Left renal pelvis (tissue), 4 donors: ENCODE results near the gene VSIG10L2. TPM values are rescaled to one million over a fixed set of nuclear protein-coding genes. Genes with fewer than 3 reads are reported as not detected.
A peak's percentile ranks its signal among the peaks of the same experiment; 100 is the strongest.

Source experiments
- DNase-seq, 4 donors: peaks; one replicate each; pipeline ENCODE4 v3.0.0-alpha.2; 2013; ENCODE audit warnings: low read depth in 4 of 4, low spot score in 3 of 4
- polyA plus RNA-seq, 4 donors: library from polyadenylated mRNA; unstranded; fragments of 120-200 nt; gene quantifications; one replicate each; pipeline ENCODE4 v1.2.1, GENCODE V29; 2013; ENCODE audit not compliant: insufficient read length in 4 of 4

The VSIG10L2 gene
- polyA plus RNA-seq, 4 donors: 0.53 TPM; not detected in 3

- no peak for DNase-seq
These were observed 640 bp upstream of the VSIG10L2 start for GRCh38 chr11:125945011-125945796.

- DNase-seq: no peak
These were observed 1.0 kb downstream of the VSIG10L2 start for GRCh38 chr11:125946712-125947418.

GRCh38 chr11:125947419-125948277 lies 1.8 kb downstream of the VSIG10L2 start:
- no peak for DNase-seq

GRCh38 chr11:125948278-125949051 lies 2.6 kb downstream of the VSIG10L2 start:
- DNase-seq: no peak

- DNase-seq: no peak
These were observed 3.7 kb downstream of the VSIG10L2 start for GRCh38 chr11:125949271-125950177.

GRCh38 chr11:125950178-125950490 lies 4.3 kb downstream of the VSIG10L2 start:
- DNase-seq: no peak

GRCh38 chr11:125950696-125951651 lies 5.1 kb downstream of the VSIG10L2 start:
- peak in 2 of 4 donors; percentile 14 to 29 for DNase-seq

- DNase-seq: no peak
These were observed 5.9 kb downstream of the VSIG10L2 start for GRCh38 chr11:125951731-125952130.

GRCh38 chr11:125952559-125952958 lies 6.7 kb downstream of the VSIG10L2 start:
- no peak for DNase-seq

GRCh38 chr11:125952973-125953372 lies 7.1 kb downstream of the VSIG10L2 start:
- no peak for DNase-seq

GRCh38 chr11:125953401-125953935 lies 7.6 kb downstream of the VSIG10L2 start:
- no peak for DNase-seq

- no peak for DNase-seq
These were observed 8.5 kb downstream of the VSIG10L2 start for GRCh38 chr11:125954123-125954944.

GRCh38 chr11:125954945-125955640 lies 9.2 kb downstream of the VSIG10L2 start:
- DNase-seq: no peak

GRCh38 chr11:125955856-125956255 lies 10.0 kb downstream of the VSIG10L2 start:
- DNase-seq: no peak

GRCh38 chr11:125956391-125957134 lies 10.7 kb downstream of the VSIG10L2 start:
- no peak for DNase-seq
